HG03571 (cell line): Measurements from ENCODE around the gene CCDC9B.

Source experiments
- ATAC-seq: cut with Tn5 transposase; IDR thresholded peaks from one replicate; pipeline ENCODE4 v1.9.1; 2021; ENCODE audit not compliant: unreplicated experiment

Gene CCDC9B

GRCh38 chr15:40293905-40294895 lies 46.5 kb downstream of the CCDC9B start:
- ATAC-seq, result no peak

DNA sequence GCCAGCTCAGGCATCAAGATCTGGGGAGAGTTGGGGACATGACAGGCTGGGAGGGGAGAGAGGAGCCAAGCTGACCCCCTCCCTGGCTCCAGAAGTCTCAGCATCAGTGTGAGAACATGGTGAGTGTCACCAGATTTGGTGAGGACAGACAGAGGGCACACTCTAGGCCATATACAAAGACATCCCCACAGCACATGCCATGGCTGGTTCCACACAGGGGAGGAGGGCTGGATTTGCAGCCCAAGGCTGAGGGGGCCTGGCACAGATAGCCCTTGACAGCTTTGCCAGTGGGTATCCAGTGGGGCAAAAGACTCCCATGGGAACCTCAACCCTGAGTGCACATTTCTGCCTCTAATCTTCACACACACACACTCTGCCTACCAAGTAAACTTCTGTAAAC lies 47.7 kb downstream of the CCDC9B start:
- ATAC-seq, result no peak

DNA sequence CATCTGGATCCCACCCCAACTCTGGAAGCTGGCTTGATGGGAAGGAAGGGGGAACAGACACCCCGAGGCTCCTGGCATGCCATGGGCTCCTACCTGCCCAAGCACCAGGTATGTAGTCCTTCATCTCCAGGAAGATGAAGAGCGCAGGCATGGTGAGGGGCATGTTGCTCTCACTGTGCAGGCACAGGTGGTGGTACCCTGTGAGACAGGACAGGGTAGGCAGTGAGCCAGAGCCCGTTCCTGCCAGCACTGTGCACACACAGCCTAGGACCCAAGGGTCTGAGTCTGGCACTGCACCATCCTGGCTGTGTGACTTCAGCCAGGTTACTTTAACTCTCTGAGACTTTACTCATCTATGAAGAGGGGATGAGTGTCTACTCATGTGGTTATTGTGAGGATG lies 48.5 kb downstream of the CCDC9B start:
- ATAC-seq, result no peak

GRCh38 chr15:40290918-40291574 lies 49.7 kb downstream of the CCDC9B start:
- no peak for ATAC-seq

GRCh38 chr15:40290545-40290917 lies 50.2 kb downstream of the CCDC9B start:
- ATAC-seq, result no peak

- ATAC-seq, result no peak
Observed at GRCh38 chr15:40289140-40289775, 51.5 kb downstream of the CCDC9B start.

DNA sequence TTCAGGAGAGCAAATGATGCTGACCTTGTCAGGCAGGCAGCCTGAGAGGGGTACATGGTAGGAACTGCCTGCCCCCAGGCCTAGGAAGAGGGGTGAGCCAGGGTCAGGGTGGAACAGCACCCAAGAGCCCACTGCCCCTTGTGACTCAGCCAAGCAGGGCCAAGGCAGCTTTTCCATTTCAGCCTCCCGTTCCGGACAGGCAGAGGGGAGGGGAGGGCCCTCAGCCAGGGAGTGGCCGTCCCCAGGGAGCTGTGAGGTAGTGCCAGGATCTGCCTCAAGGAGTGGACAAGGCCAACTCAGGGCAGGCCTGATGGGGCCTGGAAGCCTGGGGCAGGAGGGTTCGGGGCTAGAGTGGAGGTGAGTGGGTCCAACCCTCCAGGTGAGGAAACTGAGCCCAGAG lies 52.8 kb downstream of the CCDC9B start:
- ATAC-seq, result no peak

DNA sequence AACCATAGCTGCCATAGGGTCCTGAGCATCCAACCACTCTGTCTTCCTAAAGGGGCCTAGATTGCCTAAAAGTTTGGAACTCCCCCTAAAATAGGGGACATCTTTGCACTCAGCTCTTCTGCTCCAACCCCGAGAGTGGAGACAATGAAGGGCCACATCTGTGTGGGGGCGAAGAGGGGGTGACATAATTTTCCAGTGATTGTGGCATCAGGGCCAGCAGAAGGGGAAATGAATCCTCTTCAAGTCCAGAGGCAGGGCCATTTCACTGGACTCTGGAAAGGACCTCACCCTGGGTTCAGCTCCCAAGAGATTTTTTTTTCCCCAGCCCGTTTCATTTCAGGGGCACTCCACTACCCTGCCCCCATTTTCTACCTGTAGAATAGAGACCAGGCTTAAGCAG lies 53.2 kb downstream of the CCDC9B start:
- ATAC-seq, result no peak

DNA sequence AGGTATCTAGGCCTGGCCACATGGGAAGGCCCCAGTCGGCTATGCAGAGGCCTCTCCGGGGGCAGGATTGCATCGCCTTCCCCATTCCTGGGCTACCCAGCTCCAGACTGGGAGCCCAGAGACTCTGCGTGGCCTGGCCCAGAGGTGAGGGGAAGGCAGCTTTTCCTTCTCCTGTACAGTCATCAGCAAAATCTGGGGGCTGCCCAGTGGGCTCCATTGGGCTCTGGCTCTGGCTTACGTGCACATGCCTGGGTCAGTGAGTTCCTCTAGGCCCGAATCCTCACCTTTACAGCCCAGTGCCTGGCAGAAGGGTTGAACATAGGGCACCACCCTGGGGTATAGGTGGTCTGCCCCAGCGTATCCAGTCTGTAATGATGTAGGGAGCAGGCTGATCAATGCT lies 53.9 kb downstream of the CCDC9B start:
- no peak for ATAC-seq

DNA sequence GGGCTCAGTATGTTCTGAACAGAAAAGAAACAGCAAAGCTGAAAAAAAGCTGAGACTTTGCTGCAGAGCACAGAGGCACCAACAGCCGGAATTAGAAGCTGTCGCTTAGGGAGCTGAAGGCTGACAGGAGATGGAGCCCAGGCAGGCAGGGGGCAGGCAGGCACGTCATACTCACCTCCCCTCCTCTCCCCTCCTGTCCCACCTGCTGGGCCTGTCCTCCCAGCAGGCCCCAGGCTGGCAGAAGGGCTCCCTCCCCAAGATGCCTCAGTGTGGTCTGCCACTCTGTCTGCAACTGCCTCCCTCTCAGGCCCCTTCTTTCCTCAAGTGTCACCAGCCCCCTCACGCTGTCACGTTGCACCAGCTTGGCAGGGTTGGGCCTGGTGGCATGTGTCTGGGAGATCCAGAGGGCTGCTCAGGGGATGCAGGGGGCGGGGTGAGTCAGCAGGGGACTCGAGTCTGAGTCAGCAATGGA lies 54.6 kb downstream of the CCDC9B start:
- ATAC-seq, result no peak

GRCh38 chr15:40285554-40286011 lies 55.2 kb downstream of the CCDC9B start:
- ATAC-seq, result no peak

- no peak for ATAC-seq
Observed at GRCh38 chr15:40285151-40285550, 55.6 kb downstream of the CCDC9B start.

DNA sequence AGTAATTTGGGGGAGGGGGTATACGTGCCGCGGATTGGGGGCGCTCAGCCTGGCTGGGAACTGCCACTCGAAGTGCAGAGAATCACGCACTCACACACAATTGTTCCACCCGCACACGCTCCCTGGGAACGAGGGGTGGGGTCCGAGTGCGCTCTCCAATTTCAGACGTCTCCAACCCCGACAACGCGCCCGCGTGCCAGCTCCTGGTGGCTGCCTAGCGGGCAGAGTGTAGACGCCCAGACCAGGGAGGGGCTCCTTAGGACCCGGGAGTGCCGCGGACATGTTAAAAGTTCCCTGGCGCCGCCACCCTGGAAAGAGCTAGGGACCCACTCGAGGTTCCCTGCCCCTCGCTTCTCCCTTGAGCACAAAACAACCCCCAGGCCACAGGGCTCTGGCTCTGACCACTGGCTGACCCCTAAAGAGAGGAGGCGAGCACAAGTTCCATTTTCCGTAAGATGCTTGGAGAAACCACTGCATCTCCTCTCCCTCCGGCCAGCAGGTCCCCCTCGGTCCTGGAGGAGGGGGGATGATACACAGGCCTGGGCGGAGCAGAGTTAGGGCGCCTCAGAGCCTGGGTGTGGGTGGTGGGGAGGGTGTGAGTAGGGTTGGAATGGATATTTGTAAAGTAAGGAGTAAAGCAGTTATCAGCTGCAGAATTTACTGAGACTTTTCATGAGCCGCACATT lies 57.0 kb downstream of the CCDC9B start:
- no peak for ATAC-seq

- no peak for ATAC-seq
Observed at GRCh38 chr15:40282869-40283614, 57.7 kb downstream of the CCDC9B start, which contains the start of gene ANKRD63. Gene ANKRD63, minus strand, starts transcription at chr15:40283064. Its CDS starts 478 bp downstream, at chr15:40282586.

DNA sequence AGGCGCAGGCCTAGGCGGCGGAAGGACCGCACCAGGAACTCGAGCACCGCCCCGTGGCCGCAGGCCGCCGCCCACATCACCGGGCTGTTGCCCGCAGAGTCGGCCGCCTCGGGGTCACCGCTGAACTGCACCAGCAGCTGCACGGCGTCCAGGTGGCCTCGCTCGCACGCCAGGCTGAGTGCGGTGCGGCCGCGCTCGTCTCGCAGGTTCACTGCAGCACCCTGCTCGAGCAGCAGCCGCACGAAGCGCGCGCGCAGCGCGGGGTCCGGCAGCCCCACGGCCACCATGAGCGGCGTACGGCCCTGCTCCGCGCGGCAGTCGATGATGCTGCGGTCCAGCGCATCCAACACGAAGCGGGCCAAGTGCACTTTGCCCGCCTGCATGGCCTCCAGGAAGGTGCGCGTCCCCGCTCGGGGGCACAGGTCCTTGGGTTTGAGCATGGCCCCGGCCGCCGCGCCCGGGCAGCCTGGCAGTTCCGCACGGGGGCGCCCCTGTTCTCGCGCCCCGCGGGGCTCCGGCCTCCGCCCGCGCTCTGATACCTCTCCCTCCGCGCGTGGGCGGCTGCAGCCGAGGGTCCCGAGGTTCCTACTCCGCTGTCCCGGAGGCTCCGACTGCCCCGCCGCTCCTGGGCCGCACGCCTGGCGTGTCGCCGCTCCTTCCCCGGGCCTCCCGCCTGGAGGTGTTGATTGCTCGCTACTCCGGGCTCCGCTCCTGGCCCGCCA lies 58.4 kb downstream of the CCDC9B start:
- no peak for ATAC-seq

DNA sequence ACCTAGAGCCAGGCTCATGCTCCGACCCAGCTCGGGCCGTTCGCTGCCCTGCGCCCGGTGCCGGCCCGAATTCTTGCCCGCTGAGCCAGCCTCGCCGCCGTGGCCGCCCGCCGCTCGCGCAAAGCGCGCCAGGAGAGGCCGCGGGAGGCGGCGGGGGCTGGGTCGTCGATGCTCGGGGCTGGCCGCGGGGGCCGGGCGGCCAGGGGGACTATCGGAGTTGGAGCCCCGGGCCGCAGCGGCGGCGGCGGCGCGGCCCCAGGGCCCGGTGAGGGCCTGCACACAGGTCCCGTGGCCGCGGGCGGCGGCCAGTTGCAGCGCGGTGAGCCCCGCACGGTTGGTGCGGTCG lies 59.0 kb downstream of the CCDC9B start:
- ATAC-seq, result no peak
